ENCODE measurements around the gene DNAH14. TPM values are rescaled to one million over a fixed set of nuclear protein-coding genes. Genes with fewer than 3 reads are reported as not detected.
"Not testable (repeated sequence)": the region's sequence is repeated elsewhere in the genome, so short reads cannot be mapped to it uniquely, and the experiment has no call there.

DNAH14 gene
- total and polyA plus RNA-seq, 2 experiments from 2014 or later: 13.5 to 40.8 TPM

DNA sequence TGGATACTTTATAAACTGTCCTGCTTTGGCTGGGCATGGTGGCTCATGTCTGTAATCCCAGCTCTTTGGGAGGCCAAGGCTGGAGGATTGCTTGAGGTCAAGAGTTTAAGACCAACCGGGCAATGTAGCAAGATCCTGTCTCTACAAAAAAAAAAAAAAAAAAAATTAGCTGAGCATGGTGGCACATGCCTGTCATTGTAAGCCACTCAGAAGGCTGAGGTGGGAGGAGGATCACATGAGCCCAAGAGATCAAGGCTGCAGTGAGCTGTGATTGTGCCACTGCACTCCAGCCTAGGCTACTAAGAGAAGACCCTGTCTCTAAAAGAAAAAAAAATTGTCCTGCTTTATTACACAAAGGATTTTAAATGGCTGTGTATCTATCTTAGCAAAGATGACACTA, 403.2 kb downstream of the DNAH14 start:
- no peak for DNase-seq (ENCODE audit: low read depth in 1 of 2, low spot score in 1 of 2)
- H3K27ac ChIP-seq: no peak overlapping the region
- no peak overlapping the region for H3K4me3 ChIP-seq
- H3K27me3 ChIP-seq: no peaks in the 10 kb centered on the region
- H3K9me3 ChIP-seq (ENCODE audit: low read depth): no peaks in the 10 kb centered on the region
- H3K36me3 ChIP-seq: no peaks in the 10 kb centered on the region
- no peaks in the 10 kb centered on the region for H3K4me1 ChIP-seq (ENCODE audit: low read depth)
- TF ChIP-seq, protein P1, sequence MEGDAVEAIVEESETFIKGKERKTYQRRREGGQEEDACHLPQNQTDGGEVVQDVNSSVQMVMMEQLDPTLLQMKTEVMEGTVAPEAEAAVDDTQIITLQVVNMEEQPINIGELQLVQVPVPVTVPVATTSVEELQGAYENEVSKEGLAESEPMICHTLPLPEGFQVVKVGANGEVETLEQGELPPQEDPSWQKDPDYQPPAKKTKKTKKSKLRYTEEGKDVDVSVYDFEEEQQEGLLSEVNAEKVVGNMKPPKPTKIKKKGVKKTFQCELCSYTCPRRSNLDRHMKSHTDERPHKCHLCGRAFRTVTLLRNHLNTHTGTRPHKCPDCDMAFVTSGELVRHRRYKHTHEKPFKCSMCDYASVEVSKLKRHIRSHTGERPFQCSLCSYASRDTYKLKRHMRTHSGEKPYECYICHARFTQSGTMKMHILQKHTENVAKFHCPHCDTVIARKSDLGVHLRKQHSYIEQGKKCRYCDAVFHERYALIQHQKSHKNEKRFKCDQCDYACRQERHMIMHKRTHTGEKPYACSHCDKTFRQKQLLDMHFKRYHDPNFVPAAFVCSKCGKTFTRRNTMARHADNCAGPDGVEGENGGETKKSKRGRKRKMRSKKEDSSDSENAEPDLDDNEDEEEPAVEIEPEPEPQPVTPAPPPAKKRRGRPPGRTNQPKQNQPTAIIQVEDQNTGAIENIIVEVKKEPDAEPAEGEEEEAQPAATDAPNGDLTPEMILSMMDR (IDR thresholded peaks at IDR 0.05; ENCODE audit: low read depth, low read length): no peak

DNA sequence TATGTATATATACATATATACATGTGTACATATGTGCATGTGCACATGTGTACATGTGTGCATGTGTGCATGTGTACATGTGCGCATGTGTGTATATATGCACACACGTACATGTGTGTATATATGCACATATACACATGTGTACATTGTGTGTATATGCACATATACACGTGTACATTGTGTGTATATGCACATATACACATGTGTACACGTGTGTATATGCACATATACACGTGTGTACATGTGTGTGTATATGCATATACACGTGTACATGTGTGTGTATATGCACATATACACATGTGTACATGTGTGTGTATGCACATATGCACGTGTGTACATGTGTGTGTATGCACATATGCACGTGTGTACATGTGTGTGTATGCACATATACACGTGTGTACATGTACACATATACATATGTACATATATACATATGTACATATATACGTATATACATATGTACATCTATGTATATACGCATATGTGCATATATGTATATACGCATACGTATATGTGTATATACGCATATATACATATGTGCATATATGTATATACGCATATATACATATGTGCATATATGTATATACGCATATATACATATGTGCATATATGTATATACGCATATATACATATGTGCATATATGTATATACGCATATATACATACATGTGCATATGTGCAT, 405.8 kb downstream of the DNAH14 start:
- not testable (repeated sequence) for H3K9me3 ChIP-seq (ENCODE audit: low read depth); H3K4me3 ChIP-seq; H3K27me3 ChIP-seq; DNase-seq (ENCODE audit: low read depth in 1 of 2, low spot score in 1 of 2); H3K36me3 ChIP-seq; H3K4me1 ChIP-seq (ENCODE audit: low read depth); H3K27ac ChIP-seq

DNA sequence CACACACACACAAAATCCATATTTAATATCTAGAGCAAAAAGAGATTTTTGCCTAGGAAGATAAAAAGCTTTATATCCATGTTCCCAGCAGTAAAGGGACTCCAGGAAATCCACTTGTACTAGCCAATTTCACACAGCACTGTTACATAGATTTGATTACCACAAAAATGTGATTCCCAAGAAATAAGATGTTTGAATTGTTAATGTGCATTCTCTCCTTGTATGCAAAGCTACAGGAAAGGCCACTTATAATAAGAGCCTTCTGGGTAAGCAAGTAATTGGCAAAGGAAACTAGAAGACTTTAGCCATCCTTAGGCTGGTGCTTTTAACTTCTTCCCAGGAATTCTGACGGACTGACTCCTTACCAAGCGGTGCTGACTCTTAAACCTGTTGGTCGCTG, 409.1 kb downstream of the DNAH14 start:
- no peaks in the 10 kb centered on the region for H3K27me3 ChIP-seq
- no peaks in the 10 kb centered on the region for H3K9me3 ChIP-seq (ENCODE audit: low read depth)
- no peak overlapping the region for H3K27ac ChIP-seq
- H3K4me3 ChIP-seq: no peak overlapping the region
- peak in 1 of 2 donors; percentile 12 for DNase-seq (ENCODE audit: low read depth in 1 of 2, low spot score in 1 of 2)
- TF ChIP-seq, protein P1 (IDR thresholded peaks at IDR 0.05; ENCODE audit: low read depth, low read length): no peak
- no peaks in the 10 kb centered on the region for H3K36me3 ChIP-seq
- H3K4me1 ChIP-seq (ENCODE audit: low read depth): no peaks in the 10 kb centered on the region

DNA sequence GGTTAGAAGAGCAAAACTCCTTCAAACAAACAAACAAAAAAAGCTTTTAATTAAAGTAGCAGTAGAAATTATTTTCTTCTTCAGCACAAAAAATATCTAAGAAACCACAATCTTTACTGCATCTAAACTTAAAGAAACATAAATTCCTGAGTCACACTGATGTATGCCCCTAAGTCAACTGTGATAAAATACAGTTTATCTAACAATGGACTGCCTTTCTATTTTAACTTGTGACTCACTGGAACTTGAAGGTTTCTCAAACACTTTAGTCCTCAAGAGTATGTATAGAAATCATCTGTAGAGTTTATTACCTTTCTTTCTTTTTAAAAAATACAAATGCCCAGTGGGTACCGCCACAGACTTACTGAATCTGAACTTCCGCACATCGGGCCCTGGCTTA, 412.2 kb downstream of the DNAH14 start:
- H3K36me3 ChIP-seq: no peaks in the 10 kb centered on the region
- no peaks in the 10 kb centered on the region for H3K4me1 ChIP-seq (ENCODE audit: low read depth)
- H3K9me3 ChIP-seq (ENCODE audit: low read depth): no peaks in the 10 kb centered on the region
- TF ChIP-seq, protein P1 (IDR thresholded peaks at IDR 0.05; ENCODE audit: low read depth, low read length): no peak
- no peaks in the 10 kb centered on the region for H3K27me3 ChIP-seq
- H3K4me3 ChIP-seq: no peak overlapping the region
- no peak for DNase-seq (ENCODE audit: low read depth in 1 of 2, low spot score in 1 of 2)
- H3K27ac ChIP-seq: no peak overlapping the region

DNA sequence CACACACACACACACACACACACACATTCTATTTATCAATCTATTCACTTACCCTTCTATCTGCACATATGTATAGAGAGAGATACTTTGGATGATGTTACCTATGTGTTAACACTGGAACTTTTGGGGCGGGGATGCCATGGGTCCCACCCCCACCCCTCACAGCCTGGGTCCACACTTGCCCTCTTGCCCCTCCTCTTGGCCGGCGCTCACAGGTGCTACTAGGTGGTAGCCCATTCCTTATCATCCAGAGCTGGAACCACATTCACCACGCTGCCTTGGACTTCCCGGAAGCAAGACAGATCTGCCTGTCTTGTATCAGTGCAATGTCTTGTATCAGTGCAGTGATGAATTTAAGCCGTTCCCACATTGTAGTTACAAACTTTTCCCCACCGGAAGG, 413.2 kb downstream of the DNAH14 start:
- no peaks in the 10 kb centered on the region for H3K4me1 ChIP-seq (ENCODE audit: low read depth)
- H3K27me3 ChIP-seq: no peaks in the 10 kb centered on the region
- no peaks in the 10 kb centered on the region for H3K9me3 ChIP-seq (ENCODE audit: low read depth)
- no peak overlapping the region for H3K4me3 ChIP-seq
- TF ChIP-seq, protein P1 (IDR thresholded peaks at IDR 0.05; ENCODE audit: low read depth, low read length): no peak
- no peak for DNase-seq (ENCODE audit: low read depth in 1 of 2, low spot score in 1 of 2)
- no peak overlapping the region for H3K27ac ChIP-seq
- H3K36me3 ChIP-seq: no peaks in the 10 kb centered on the region

DNA sequence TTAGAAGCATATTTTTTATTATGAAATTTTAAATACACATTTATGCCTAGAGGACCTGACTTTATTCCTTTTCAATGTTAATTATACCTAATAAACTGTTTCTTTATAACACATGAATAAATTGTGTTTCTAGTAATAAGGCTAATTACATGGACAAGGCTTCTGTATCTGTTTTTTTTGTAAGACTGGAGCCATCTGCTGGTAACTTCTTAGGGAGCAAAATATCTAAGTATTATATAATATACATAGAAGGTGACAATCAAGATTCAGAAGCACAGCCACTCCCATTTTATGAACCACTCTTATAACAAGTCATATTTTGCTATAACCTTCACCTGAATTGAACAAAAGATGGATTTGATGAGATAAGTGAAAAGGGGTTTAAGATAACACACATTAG, 414.1 kb downstream of the DNAH14 start:
- no peaks in the 10 kb centered on the region for H3K27me3 ChIP-seq
- H3K4me1 ChIP-seq (ENCODE audit: low read depth): no peaks in the 10 kb centered on the region
- no peaks in the 10 kb centered on the region for H3K9me3 ChIP-seq (ENCODE audit: low read depth)
- TF ChIP-seq, protein P1 (IDR thresholded peaks at IDR 0.05; ENCODE audit: low read depth, low read length): peak; percentile 38
- peak in 1 of 2 donors; percentile 32 for DNase-seq (ENCODE audit: low read depth in 1 of 2, low spot score in 1 of 2)
- H3K27ac ChIP-seq: no peak overlapping the region
- no peaks in the 10 kb centered on the region for H3K36me3 ChIP-seq
- no peak overlapping the region for H3K4me3 ChIP-seq

All from cardiac muscle cell (in vitro differentiated cells and primary cell).